OCI-LY7 (cell line): ENCODE results near the gene TNFRSF1A. TPM values are rescaled to one million over a fixed set of nuclear protein-coding genes. Genes with fewer than 3 reads are reported as not detected.
A peak's percentile ranks its signal among the peaks of the same experiment; 100 is the strongest.

Source experiments
- BruUV-seq: library from RNA; stranded (reverse); fragments of 400-500 nt; replicated peaks from 2 replicates; lab custom pipeline; 2021; lab: Mats Ljungman, UMichigan
- CTCF ChIA-PET: fragments of 300-600 bp; sonication (Branson Sonifier 250); formaldehyde crosslinking; loops from one replicate; lab custom pipeline; 2022; ENCODE audit warnings: antibody characterized with exemption; ENCODE audit not compliant: unreplicated experiment; lab: Charles Lee
- POLR2A ChIA-PET: fragments of 300-600 bp; sonication (Branson Sonifier 250); formaldehyde crosslinking; loops from one replicate; lab custom pipeline; 2022; ENCODE audit warnings: antibody characterized with exemption; lab: Charles Lee
- DNase-seq: peaks from one replicate; pipeline ENCODE4 v3.0.0-alpha.2; 2015; ENCODE audit warnings: low spot score
- H2AFZ ChIP-seq: fragments of 200-600 bp; sonication (generic), shearing (Covaris generic); 2 replicates; pipeline ENCODE4 v1.6.1; 2014; ENCODE audit warnings: mild to moderate bottlenecking, antibody characterized with exemption, low read length, moderate library complexity
- H3K27ac ChIP-seq: fragments of 200-600 bp; sonication (generic); 2 replicates; pipeline ENCODE4 v1.5.1; 2014; ENCODE audit warnings: mixed run types, low read depth, mild to moderate bottlenecking, moderate library complexity, low read length, inconsistent platforms; ENCODE audit not compliant: poor library complexity, severe bottlenecking
- H3K36me3 ChIP-seq: fragments of 200-600 bp; sonication (generic); 2 replicates; pipeline ENCODE4 v1.6.1; 2014; ENCODE audit warnings: mild to moderate bottlenecking, antibody characterized with exemption, low read length, moderate library complexity, mixed read lengths; ENCODE audit not compliant: insufficient read depth
- H3K4me1 ChIP-seq: fragments of 200-600 bp; sonication (generic); 2 replicates; pipeline ENCODE4 v1.5.1; 2014; ENCODE audit warnings: mild to moderate bottlenecking, low read length; ENCODE audit not compliant: insufficient read depth, poor library complexity, severe bottlenecking
- H3K4me2 ChIP-seq: fragments of 200-600 bp; sonication (generic); 2 replicates; pipeline ENCODE4 v1.6.1; 2014; ENCODE audit warnings: mild to moderate bottlenecking, low read length
- H3K4me3 ChIP-seq: fragments of 200-600 bp; sonication (generic); 2 replicates; pipeline ENCODE4 v1.5.1; 2014; ENCODE audit warnings: mild to moderate bottlenecking, low read depth, low read length; ENCODE audit not compliant: poor library complexity, severe bottlenecking
- H3K79me2 ChIP-seq: fragments of 200-600 bp; sonication (generic); 2 replicates; pipeline ENCODE4 v1.6.1; 2016; ENCODE audit warnings: low read depth, mild to moderate bottlenecking, low read length, moderate library complexity, mixed read lengths; ENCODE audit not compliant: insufficient read depth
- H3K9me2 ChIP-seq: fragments of 200-600 bp; sonication (generic); 2 replicates; pipeline ENCODE4 v1.6.1; 2016; ENCODE audit warnings: mild to moderate bottlenecking, low read length, mixed read lengths; ENCODE audit not compliant: insufficient read depth
- H3K9me3 ChIP-seq: fragments of 200-600 bp; sonication (generic); 2 replicates; pipeline ENCODE4 v1.6.1; 2014; ENCODE audit warnings: mild to moderate bottlenecking, mixed run types, low read length, mixed read lengths
- H4K20me1 ChIP-seq: fragments of 200-600 bp; sonication (generic); 2 replicates; pipeline ENCODE4 v1.6.1; 2014; ENCODE audit warnings: mild to moderate bottlenecking, antibody characterized with exemption, low read length, moderate library complexity, mixed read lengths; ENCODE audit not compliant: insufficient read depth
- CTCF ChIP-seq: fragments of 200-600 bp; sonication (generic); conservative IDR thresholded peaks from 2 replicates; pipeline ENCODE4 v1.5.1; 2014; ENCODE audit warnings: mild to moderate bottlenecking, antibody characterized with exemption, low read length, moderate library complexity, mixed read lengths
- EZH2phosphoT487 ChIP-seq: fragments of 200-600 bp; sonication (generic); IDR thresholded peaks from 2 replicates; pipeline ENCODE4 v1.6.1; 2018; ENCODE audit warnings: low read depth, borderline replicate concordance, mild to moderate bottlenecking, mixed run types, antibody characterized with exemption, low read length, moderate library complexity, mixed read lengths
- intact Hi-C: fragments of 100-400 bp; cut with micrococcal nuclease; formaldehyde crosslinking; loops from one replicate; pipeline ENCODE4 v1.10.0; 2022; ENCODE audit not compliant: unreplicated experiment
- total RNA-seq, 2 experiments: library from RNA; depleted of rRNA in 1 of 2; stranded (reverse); fragments of >200 nt in 1 of 2; shearing (Covaris generic) in 1 of 2; gene quantifications; 2 replicates each; pipeline ENCODE4 v1.2.3, GENCODE V29; 2014 to 2022

TNFRSF1A gene
- total RNA-seq, 2 experiments from 2014 or later: 37.3 to 50.9 TPM

DNA sequence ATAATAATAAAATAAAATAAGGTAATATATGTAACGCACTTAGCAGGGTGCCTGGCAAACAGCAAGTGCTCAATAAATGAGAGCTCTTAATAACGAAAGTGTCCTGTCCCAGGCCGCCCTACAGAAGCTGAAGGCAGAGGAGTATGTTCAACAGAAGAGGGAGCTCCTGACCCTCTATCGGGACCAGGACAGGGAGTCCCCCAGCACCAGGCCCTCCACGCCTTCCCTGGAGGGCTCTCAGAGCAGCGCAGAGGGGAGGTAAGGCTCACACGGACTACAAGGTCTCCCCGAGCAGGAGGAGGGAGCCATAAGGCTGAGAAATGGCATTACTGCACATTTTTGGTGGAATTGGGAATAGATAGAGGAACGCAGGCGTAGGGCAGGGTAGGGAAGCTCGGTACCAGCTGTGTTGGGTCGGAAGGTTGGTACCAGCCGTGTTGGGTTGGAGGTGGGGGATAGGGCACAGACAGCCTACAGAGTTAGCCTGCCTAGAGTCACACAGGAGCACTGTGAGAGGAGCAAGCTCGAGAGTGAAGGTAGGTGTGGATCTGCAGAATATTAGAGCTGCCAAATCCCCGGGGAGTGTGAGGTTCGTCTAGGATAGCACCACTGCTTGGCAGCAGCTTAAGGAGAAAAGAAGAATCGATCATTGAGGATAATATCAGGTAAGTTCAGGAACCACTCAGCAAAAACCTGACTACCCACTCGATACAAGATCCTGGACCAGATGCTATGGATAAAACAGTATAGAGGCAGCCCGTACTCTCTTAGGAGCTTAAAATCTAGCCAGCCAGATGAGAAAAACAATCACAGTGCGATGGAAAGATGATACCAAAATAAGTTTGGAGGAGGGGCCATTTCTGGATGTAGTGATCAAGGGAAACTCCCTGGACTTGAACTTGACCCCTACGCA, 15.3 kb downstream of the TNFRSF1A start:
- H4K20me1 ChIP-seq: no peaks in the 10 kb centered on the region
- H3K9me2 ChIP-seq: no peaks in the 10 kb centered on the region
- no peak overlapping the region for H3K4me3 ChIP-seq
- H3K4me1 ChIP-seq: peaks cover 47% of the 10 kb centered on the region
- H3K9me3 ChIP-seq: no peaks in the 10 kb centered on the region
- peak; percentile 51 for DNase-seq
- TF ChIP-seq EZH2phosphoT487: no peak
- peak; percentile 63 for TF ChIP-seq CTCF
- H3K4me2 ChIP-seq: no peak overlapping the region
- no peak overlapping the region for H2AFZ ChIP-seq
- H3K27ac ChIP-seq: no peak overlapping the region
- no TSS peak for BruUV-seq
- intact Hi-C loops: no loop called here
- CTCF ChIA-PET: interaction anchor here (0.6 to 1.6 kb wide), 3 partner anchors 9 to 164 kb away, joined by 3 to 9 read pairs (median 3); no protein-coding TSS in a partner anchor
- no peaks in the 10 kb centered on the region for H3K79me2 ChIP-seq
- peaks cover 28% of the 10 kb centered on the region for H3K36me3 ChIP-seq
- POLR2A ChIA-PET: interaction anchor here (0.5 to 1.3 kb wide), 3 partner anchors 13 to 102 kb away, joined by 3 to 8 read pairs (median 5); no protein-coding TSS in a partner anchor

DNA sequence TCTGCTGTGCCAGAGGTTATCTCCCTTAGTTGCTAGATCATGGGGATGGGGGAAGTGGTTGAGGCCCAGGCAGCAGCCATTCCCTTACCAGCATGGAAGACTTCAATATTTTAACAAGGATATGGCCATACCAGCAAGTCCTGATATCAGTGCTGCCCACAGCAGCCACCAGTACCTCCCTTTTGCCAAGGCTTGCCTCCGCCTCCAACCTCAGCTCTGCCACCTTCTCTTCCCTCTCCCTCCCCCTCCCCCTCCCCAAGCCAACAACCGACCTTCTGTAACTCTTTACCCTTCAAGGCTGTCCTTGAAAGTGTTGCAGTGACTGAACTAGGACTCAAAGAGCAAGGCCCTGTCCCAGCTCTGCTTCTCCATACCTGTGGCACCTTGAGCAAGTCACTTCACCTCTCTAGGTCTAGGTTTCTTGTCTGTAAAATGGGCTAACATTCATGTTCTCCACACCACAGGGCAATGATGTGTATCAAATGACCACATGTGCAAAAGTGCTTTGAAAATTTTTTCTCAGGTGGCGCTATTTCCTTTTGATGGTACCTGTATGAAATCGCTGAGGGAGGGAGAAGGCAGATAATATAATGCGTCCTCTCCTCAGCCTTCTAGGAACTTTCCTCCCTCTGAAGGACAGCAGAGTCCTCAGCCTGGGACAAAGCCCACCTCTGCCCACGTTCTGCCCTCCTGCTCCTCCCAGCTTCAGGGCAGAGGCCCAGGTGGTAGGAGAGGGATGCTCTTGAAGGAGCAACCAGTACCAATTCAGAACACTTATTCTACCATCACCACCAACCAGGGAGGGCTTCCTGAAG, 16.7 kb downstream of the TNFRSF1A start:
- Histone ChIP-seq H4K20me1 (no peaks in the 10 kb centered on the region), H3K4me1 (peaks cover 33% of the 10 kb centered on the region), H3K79me2 (no peaks in the 10 kb centered on the region), H3K27ac (no peak overlapping the region), H3K9me2 (no peaks in the 10 kb centered on the region), H3K4me2 (no peak overlapping the region), H3K9me3 (no peaks in the 10 kb centered on the region), H3K36me3 (peaks cover 14% of the 10 kb centered on the region; the same call in 1 of the 2 replicates), H2AFZ (no peak overlapping the region), H3K4me3 (no peak overlapping the region)
- no TSS peak for BruUV-seq
- POLR2A ChIA-PET: no interaction called here
- TF ChIP-seq CTCF (peak; percentile 53), EZH2phosphoT487 (no peak)
- intact Hi-C loops: loop anchor here (5.0 kb wide), 1 partner anchor 137 kb away; no protein-coding TSS in a partner anchor
- DNase-seq: no peak
- CTCF ChIA-PET: interaction anchor here (1.6 kb wide), 1 partner anchor 42 kb away, joined by 9 read pairs; no protein-coding TSS in a partner anchor
